Panc1 (cell line): ENCODE results near the gene VSTM5. TPM values are rescaled to one million over a fixed set of nuclear protein-coding genes. Genes with fewer than 3 reads are reported as not detected.

ENCODE experiments used
- ATAC-seq: fragments of 200-7000 bp; cut with Tn5 transposase; 2 replicates; pipeline ENCODE4 v1.9.1; 2020; ENCODE audit warnings: mild to moderate bottlenecking, moderate library complexity
- BruUV-seq: library from RNA; stranded (reverse); fragments of 400-500 nt; replicated peaks from 2 replicates; lab custom pipeline; 2021; lab: Mats Ljungman, UMichigan
- CTCF ChIA-PET: fragments of 300-600 bp; sonication (Branson Sonifier 250); formaldehyde crosslinking; loops from one replicate; lab custom pipeline; 2022; ENCODE audit warnings: antibody characterized with exemption; lab: Charles Lee
- POLR2A ChIA-PET: fragments of 300-600 bp; sonication (Branson Sonifier 250); formaldehyde crosslinking; loops from one replicate; lab custom pipeline; 2022; ENCODE audit warnings: antibody characterized with exemption; lab: Charles Lee
- DNase-seq: peaks from one replicate; pipeline ENCODE4 v3.0.0-alpha.2; 2010; ENCODE audit warnings: low read depth, low spot score
- H3K27ac ChIP-seq: 2 replicates; pipeline ENCODE4 v1.5.1; 2011; ENCODE audit warnings: mild to moderate bottlenecking, low read length, inconsistent platforms
- H3K27me3 ChIP-seq: fragments of 200-500 bp; sonication (Bioruptor generic); 2 replicates; pipeline ENCODE4 v1.6.0; 2014; ENCODE audit warnings: low read length, inconsistent platforms; ENCODE audit not compliant: control insufficient read depth, insufficient read depth
- H3K36me3 ChIP-seq: fragments of 200-500 bp; sonication (Bioruptor generic); 2 replicates; pipeline ENCODE4 v1.5.1; 2014; ENCODE audit warnings: inconsistent platforms, mild to moderate bottlenecking, low read length, moderate library complexity; ENCODE audit not compliant: control insufficient read depth, insufficient read depth
- H3K4me1 ChIP-seq: 2 replicates; pipeline ENCODE4 v1.5.1; 2011; ENCODE audit warnings: inconsistent platforms, mild to moderate bottlenecking, low read length, moderate library complexity; ENCODE audit not compliant: control insufficient read depth, insufficient read depth
- H3K4me3 ChIP-seq, 2 experiments: 2 replicates each; pipeline ENCODE4 v1.5.1; 2011 to 2012; ENCODE audit warnings: low read depth in 2 of 2, low read length in 2 of 2, mild to moderate bottlenecking in 2 of 2, inconsistent platforms in 1 of 2, moderate library complexity in 1 of 2
- H3K9me3 ChIP-seq: fragments of 200-500 bp; sonication (Bioruptor generic); 2 replicates; pipeline ENCODE4 v1.5.1; 2014; ENCODE audit warnings: low read depth, mild to moderate bottlenecking, inconsistent platforms, low read length, moderate library complexity; ENCODE audit not compliant: control insufficient read depth, insufficient read depth
- CTCF ChIP-seq: fragments of 450-650 bp; IDR thresholded peaks from 2 replicates; pipeline ENCODE4 v1.5.1; 2017; ENCODE audit warnings: mild to moderate bottlenecking
- POLR2AphosphoS5 ChIP-seq: IDR thresholded peaks from 2 replicates; pipeline ENCODE4 v1.6.1; 2012; ENCODE audit warnings: mild to moderate bottlenecking, low read depth, low read length, moderate library complexity
- REST ChIP-seq, 2 experiments: IDR thresholded peaks; 2 replicates each; pipeline ENCODE4 v1.6.1; 2011 to 2012; ENCODE audit warnings: low read depth in 2 of 2, control low read depth in 1 of 2, low read length in 1 of 2, mild to moderate bottlenecking in 1 of 2, moderate library complexity in 1 of 2; ENCODE audit not compliant: insufficient read depth in 1 of 2
- SIN3A ChIP-seq: IDR thresholded peaks from 2 replicates; pipeline ENCODE4 v1.6.1; 2012; ENCODE audit warnings: low read depth, mild to moderate bottlenecking, low read length, moderate library complexity, borderline replicate concordance; ENCODE audit not compliant: insufficient read depth
- TCF7L2 ChIP-seq: IDR thresholded peaks from 2 replicates; pipeline ENCODE4 v1.6.1; 2011; ENCODE audit warnings: mild to moderate bottlenecking, low read depth, low read length, inconsistent platforms
- in situ Hi-C: cut with HindIII; loops from 2 replicates; pipeline ENCODE4 v1.10.0; 2016; ENCODE audit warnings: low sequenced_read_pairs, low pct_unique_long_range_greater_than_20kb
- intact Hi-C: fragments of 100-400 bp; cut with micrococcal nuclease; formaldehyde crosslinking; loops from one replicate; pipeline ENCODE4 v1.10.0; 2022; ENCODE audit not compliant: unreplicated experiment
- total RNA-seq: library from RNA; stranded (reverse); gene quantifications from one replicate; pipeline ENCODE4 v1.2.1, GENCODE V29; 2021; ENCODE audit not compliant: unreplicated experiment

The VSTM5 gene
- total RNA-seq, 1 experiment from 2014 or later: not detected

GRCh38 chr11:93861808-93862207, 11.4 kb upstream of the VSTM5 start:
- POLR2A ChIA-PET: no interaction called here
- Histone ChIP-seq H3K27ac (no peak overlapping the region), H3K27me3 (no peaks in the 10 kb centered on the region; the same call in none of the 2 replicates), H3K9me3 (no peaks in the 10 kb centered on the region), H3K4me1 (no peaks in the 10 kb centered on the region), H3K4me3 (no peak overlapping the region), H3K36me3 (no peaks in the 10 kb centered on the region)
- in situ Hi-C loops: no loop called here
- CTCF ChIA-PET: no interaction called here
- no TSS peak for BruUV-seq
- DNase-seq: no peak
- no peak for ATAC-seq
- TF ChIP-seq TCF7L2 (no peak), REST (IDR thresholded peaks at IDR 0.05; ENCODE audit: insufficient read depth in 1 of 2, low read depth in 2 of 2, low read length in 1 of 2) (no peak), POLR2AphosphoS5 (no peak), SIN3A (no peak), CTCF (no peak)
- intact Hi-C loops: no loop called here

- intact Hi-C loops: no loop called here
- no peak overlapping the region for H3K27ac ChIP-seq
- CTCF ChIA-PET: no interaction called here
- DNase-seq (no peak), ATAC-seq (no peak)
- BruUV-seq: no TSS peak
- no peaks in the 10 kb centered on the region for H3K9me3 ChIP-seq
- no peaks in the 10 kb centered on the region for H3K4me1 ChIP-seq
- in situ Hi-C loops: no loop called here
- H3K36me3 ChIP-seq: no peaks in the 10 kb centered on the region
- H3K27me3 ChIP-seq: no peaks in the 10 kb centered on the region; the same call in none of the 2 replicates
- no peak for TF ChIP-seq TCF7L2
- no peak for TF ChIP-seq POLR2AphosphoS5
- no peak for TF ChIP-seq SIN3A
- no peak for TF ChIP-seq REST (IDR thresholded peaks at IDR 0.05; ENCODE audit: insufficient read depth in 1 of 2, low read depth in 2 of 2, low read length in 1 of 2)
- no peak for TF ChIP-seq CTCF
- no peak overlapping the region for H3K4me3 ChIP-seq
- POLR2A ChIA-PET: no interaction called here
These were observed 7.8 kb upstream of the VSTM5 start for GRCh38 chr11:93858121-93858775.
